DMS53 treated with DMSO at 0.1 percent for 48 hours (cell line): Measurements from ENCODE around the gene CAPN12.
"Not testable (repeated sequence)": the region's sequence is repeated elsewhere in the genome, so short reads cannot be mapped to it uniquely, and the experiment has no call there.

ENCODE experiments used
- DNase-seq: peaks from one replicate; lab custom pipeline; 2025; ENCODE audit not compliant: unreplicated experiment; lab: John Stamatoyannopoulos, UW

Gene CAPN12

GRCh38 chr19:38744298-38744681 lies at the start of gene CAPN12:
TSS of gene CAPN12 (minus strand) at chr19:38744474. CDS start at chr19:38744165, 309 bp downstream.
- DNase-seq: no peak

- no peak for DNase-seq
These were observed 49.4 kb upstream of the CAPN12 start for GRCh38 chr19:38793671-38794070.

DNA sequence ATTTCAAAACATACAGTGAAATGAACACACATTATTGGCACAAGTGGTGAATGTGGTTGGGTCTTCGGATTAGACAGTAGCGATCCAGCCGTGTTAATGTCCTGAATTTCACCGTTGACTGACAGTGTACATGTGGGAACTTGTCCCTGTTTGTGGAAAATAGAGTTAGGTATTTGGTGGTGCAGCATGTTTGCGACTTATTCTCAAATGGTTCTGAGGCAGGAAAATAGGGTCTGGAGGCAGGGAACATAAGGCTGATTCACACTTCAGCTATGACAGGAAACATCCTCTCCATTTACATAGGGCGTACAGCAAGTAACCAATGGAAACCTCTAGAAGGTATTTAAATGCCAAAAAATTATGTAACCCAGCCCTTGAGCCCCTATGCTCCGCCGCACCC lies 48.9 kb upstream of the CAPN12 start:
- DNase-seq: peak; percentile 2

DNA sequence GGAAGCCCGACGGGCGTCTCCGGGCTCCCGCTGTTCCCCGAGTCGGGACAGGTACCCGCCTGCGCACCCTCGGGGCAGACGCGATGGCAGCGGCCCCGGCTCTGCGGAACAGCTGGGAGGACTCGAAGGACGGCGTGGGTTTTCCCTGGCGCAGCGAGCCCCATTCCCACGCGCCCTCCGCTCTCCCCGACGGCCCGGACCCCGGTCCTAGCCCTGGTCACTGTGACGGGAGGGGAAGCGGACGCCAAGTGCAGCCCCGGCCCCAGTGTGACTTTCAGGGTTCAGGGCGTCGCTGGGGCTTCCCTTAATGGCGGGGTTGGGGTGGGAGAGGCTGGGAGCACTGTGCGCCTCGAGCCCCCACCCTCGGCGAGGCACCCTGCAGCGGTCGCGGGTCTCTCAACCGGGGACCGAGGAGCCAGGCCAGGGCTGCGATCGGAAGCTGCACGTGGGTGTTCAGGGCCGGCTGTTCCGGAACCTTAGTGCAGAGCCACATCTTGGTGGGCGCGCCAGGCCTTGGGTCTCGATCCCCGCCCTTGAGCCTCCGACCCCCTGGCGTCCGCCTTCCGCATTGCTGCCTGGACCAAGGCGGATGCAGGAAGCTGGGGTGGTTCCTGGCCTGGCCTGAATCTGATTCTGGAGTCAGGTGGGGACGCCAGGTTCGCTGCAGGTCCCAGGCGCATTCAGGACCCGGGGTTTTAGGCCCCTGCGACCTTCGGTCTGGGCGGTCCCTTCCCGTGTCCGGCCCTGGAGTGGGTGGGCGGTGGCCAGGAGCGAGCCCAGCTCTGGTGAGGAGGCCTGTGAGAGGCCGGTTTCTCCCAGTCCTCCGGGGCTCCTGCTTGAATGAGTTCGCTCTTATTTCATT lies 48.2 kb upstream of the CAPN12 start:
- no peak for DNase-seq

- DNase-seq: not testable (repeated sequence)
These were observed 47.3 kb upstream of the CAPN12 start for GRCh38 chr19:38791451-38792064.

DNA sequence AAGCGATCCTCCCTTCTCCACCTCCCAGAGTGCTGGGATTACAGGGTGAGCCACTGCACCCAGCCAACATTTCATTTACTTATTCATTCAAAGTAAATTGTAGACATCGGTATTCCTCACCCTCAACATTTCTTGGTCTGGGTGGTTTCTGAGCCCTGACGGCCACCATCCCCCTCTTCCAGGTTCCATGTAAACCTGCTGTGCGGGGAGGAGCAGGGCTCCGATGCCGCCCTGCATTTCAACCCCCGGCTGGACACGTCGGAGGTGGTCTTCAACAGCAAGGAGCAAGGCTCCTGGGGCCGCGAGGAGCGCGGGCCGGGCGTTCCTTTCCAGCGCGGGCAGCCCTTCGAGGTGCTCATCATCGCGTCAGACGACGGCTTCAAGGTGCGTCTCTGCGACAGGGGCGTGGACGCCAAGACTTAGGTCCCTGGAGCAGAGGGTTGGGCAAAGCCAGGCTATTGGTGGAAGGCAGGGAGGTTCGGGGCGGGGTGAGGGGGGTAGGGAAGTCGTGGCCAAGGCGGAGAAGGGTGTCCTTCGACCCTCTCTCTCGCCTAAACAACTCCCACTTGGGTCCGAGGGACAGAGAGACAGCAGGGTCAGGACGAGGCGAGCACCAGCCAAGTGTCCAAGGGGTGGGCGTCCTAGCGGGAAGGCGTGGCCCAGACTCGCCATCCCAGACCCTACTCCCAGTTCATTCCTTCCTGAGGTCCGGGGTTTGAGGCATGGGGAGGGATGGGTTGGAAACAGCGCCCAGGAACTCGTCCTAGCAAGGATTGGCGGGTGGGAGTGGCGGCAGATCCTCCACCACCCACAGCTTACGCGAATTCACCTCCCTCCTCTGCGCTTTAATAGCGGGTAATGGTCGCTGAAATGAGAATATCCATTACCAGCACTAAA lies 46.5 kb upstream of the CAPN12 start:
- DNase-seq: not testable (repeated sequence)

GRCh38 chr19:38788478-38789243 lies 44.4 kb upstream of the CAPN12 start, which contains the start of gene LGALS7B:
TSS of gene LGALS7B (plus strand) at chr19:38789200. CDS start at chr19:38789227, 27 bp downstream.
- no peak for DNase-seq

GRCh38 chr19:38786572-38787265 lies 42.4 kb upstream of the CAPN12 start:
- DNase-seq: no peak

DNA sequence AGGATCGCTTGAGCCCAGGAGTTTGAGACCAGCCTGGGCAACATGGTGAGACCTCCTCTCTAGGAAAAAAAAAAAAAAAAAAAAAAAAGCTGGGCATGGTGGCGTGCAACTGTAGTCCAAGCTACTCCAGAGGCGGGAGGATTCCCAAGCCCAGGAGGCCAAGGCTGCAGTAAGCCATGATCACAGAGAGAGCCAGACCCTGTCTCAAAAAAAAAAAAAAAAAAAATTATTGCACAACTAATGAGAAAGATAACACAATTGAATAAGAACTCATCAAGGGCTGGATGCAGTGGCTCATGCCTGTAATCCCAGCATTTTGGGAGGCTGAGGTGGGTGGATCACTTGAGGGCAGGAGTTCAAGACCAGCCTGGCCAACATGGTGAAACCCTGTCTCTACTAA lies 41.8 kb upstream of the CAPN12 start:
- DNase-seq: not testable (repeated sequence)

- no peak for DNase-seq
These were observed 41.0 kb upstream of the CAPN12 start for GRCh38 chr19:38785187-38785699.

GRCh38 chr19:38784224-38784623 lies 40.0 kb upstream of the CAPN12 start:
- DNase-seq: no peak

- not testable (repeated sequence) for DNase-seq
These were observed 37.9 kb upstream of the CAPN12 start for GRCh38 chr19:38782212-38782611.

DNA sequence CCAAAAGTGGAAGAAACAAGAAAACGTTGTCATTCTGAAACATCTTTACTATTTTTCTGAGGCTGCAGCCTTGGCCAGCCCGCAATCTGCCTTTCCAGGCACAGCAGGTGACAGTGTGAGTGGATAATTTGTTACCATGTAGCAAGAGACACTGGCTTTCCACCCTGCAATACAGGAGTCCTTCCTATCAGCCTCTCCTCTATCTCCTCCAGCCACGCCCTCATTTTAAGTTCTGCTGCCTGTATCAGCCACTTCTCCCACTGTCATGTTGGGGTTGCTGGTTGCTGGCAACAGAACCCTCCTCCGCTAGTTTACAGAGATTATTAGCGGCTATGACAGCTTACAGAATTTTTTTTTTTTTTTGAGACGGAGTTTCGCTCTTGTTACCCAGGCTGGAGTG lies 36.8 kb upstream of the CAPN12 start:
- DNase-seq: no peak

DNA sequence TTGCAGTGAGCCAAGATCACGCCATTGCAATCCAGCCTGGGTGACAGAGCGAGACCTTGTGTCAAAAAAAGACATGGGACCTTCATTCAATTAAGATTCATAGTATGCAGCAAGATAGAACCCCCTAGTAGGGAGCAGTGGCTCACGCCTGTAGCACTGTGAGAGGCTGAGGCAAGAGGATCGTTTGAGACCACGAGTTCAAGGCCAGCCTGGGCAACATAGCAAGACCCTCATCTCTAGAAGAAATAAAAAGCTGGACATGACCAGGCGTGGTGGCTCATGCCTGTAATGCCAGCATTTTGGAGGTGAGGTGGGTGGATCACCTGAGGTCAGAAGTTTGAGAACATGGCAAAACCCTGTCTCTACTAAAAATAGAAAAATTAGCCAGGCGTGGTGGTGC lies 36.2 kb upstream of the CAPN12 start:
- DNase-seq: no peak

DNA sequence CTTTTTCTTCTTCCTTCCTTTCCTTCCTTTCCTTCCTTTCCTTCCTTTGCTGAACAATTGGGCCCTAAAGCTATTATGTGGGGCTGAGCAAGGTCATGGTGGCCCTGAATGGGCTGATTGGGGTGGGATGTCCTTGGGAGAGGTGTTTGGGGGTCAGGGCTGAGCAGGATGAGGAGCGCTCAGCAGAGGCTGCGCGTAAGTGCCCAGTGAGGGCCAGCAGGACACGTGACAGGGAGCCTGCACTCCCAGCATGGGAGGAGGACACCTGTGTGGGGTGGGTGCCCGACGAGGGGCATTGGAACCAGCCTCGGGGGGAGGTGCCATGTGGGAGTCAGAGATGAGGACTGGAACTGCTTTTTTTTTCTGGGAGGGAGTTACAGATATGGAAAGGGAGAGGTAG lies 34.5 kb upstream of the CAPN12 start:
- no peak for DNase-seq

DNA sequence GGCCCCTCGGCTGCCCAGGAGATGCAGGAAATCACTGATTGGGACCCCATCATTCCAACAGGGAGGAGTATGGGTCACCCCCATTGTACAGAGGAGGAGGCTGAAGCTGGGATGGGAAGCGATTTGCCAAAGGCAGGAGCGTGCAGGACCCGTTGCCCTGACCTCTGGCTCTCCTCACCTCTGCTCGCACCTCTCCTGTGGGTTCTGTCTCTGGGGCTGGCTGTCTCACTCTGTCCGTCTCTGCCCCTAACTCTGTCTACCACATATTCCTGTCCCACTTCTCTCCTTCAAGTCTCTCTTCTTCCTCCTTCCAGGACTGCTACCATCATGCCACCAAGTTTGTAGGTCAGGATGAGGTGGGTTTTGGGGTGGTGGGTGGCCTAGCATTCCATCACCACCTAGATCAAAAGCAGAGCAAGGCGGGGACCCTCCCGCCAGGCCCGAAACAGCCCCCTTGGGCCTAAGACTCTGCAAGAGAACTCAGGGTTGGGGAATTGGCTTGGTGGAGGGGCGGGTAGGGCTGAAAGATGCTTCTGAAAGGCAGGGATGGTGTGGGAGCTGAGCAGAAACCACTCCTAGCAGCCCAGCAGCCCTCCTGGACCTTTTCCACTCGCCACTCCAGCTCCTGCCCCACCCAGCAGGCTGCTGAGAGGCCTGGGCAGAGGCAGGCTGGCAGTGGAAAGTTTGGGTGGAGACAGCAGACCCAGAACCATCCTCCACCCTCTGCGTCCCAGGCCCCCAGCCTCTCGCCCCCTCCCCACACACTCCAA lies 30.1 kb upstream of the CAPN12 start:
- DNase-seq: no peak

GRCh38 chr19:38773469-38774177 lies 29.3 kb upstream of the CAPN12 start, which contains the start of gene LGALS7:
TSS of gene LGALS7 (minus strand) at chr19:38773517. CDS start at chr19:38773492, 25 bp downstream.
- no peak for DNase-seq

DNA sequence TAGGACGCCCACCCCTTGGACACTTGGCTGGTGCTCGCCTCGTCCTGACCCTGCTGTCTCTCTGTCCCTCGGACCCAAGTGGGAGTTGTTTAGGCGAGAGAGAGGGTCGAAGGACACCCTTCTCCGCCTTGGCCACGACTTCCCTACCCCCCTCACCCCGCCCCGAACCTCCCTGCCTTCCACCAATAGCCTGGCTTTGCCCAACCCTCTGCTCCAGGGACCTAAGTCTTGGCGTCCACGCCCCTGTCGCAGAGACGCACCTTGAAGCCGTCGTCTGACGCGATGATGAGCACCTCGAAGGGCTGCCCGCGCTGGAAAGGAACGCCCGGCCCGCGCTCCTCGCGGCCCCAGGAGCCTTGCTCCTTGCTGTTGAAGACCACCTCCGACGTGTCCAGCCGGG lies 27.3 kb upstream of the CAPN12 start:
- DNase-seq: not testable (repeated sequence)
